SK-N-MC (cell line): ENCODE data around the gene MRTFA.

ENCODE experiments used
- EZH2 ChIP-seq: fragments of 200-600 bp; sonication (generic); IDR thresholded peaks from one replicate; pipeline ENCODE4 v1.6.1; 2017; ENCODE audit warnings: antibody characterized with exemption
- FOXP2 ChIP-seq: optimal IDR thresholded peaks from 2 replicates; pipeline ENCODE3; 2011; ENCODE audit warnings: mild to moderate bottlenecking, moderate library complexity; ENCODE audit not compliant: insufficient read depth; ENCODE audit errors: extremely low read length, control extremely low read depth
- POLR2AphosphoS5 ChIP-seq: IDR thresholded peaks from 2 replicates; pipeline ENCODE4 v1.6.1; 2012; ENCODE audit warnings: mild to moderate bottlenecking, low read depth, low read length, borderline replicate concordance

DNA sequence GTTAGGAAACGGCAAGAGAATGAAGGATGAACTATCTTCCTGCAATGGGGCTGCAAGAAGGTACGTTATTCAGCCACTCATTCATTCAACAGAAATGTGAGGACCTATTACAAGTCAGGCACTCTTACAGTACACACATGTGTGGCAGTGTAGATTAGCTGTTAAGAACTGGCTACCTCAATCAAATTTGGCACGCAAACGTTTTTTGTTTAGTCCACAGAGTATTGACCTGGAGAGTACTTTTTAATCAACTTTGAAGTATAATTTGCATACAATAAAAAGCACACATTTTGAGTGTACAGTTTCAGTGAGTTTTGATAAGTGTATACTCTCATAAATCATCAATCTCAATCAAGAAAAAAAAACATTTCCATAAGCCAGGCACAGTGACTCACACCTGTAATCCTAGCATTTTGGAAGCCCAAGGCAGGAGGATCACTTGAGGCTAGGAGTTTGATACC is 24.2 kb downstream of the MRTFA start:
- TF ChIP-seq POLR2AphosphoS5 (no peak), FOXP2 (no peak), EZH2 (no peak)
